Fibroblast of skin of right biceps (primary cell): Measurements from ENCODE around the gene MAGI1.
A peak's percentile ranks its signal among the peaks of the same experiment; 100 is the strongest.
"Not testable (repeated sequence)": the region's sequence is repeated elsewhere in the genome, so short reads cannot be mapped to it uniquely, and the experiment has no call there.

Experiments used
- DNase-seq: peaks from one replicate; pipeline ENCODE4 v3.0.0-alpha.2; 2013

The MAGI1 gene

GRCh38 chr3:65739901-65740541 lies 298.7 kb downstream of the MAGI1 start:
- DNase-seq = no peak

- no peak for DNase-seq
Observed at GRCh38 chr3:65734792-65735191, 303.9 kb downstream of the MAGI1 start.

GRCh38 chr3:65734382-65734781 lies 304.3 kb downstream of the MAGI1 start:
- DNase-seq = no peak

GRCh38 chr3:65733459-65733858 lies 305.3 kb downstream of the MAGI1 start:
- no peak for DNase-seq

- DNase-seq = peak; percentile 74
Observed at GRCh38 chr3:65732051-65732935, 306.4 kb downstream of the MAGI1 start.

- no peak for DNase-seq
Observed at GRCh38 chr3:65730449-65730848, 308.3 kb downstream of the MAGI1 start.

GRCh38 chr3:65729973-65730372 lies 308.7 kb downstream of the MAGI1 start:
- DNase-seq = peak; percentile 73

- DNase-seq = peak; percentile 78
Observed at GRCh38 chr3:65729555-65729954, 309.2 kb downstream of the MAGI1 start.

GRCh38 chr3:65728138-65728537 lies 310.6 kb downstream of the MAGI1 start:
- DNase-seq = no peak

GRCh38 chr3:65723985-65724384 lies 314.7 kb downstream of the MAGI1 start:
- DNase-seq = no peak

GRCh38 chr3:65723011-65723410 lies 315.7 kb downstream of the MAGI1 start:
- DNase-seq = no peak

GRCh38 chr3:65720989-65721737 lies 317.6 kb downstream of the MAGI1 start:
- no peak for DNase-seq

GRCh38 chr3:65719639-65720038 lies 319.1 kb downstream of the MAGI1 start:
- DNase-seq = not testable (repeated sequence)

- no peak for DNase-seq
Observed at GRCh38 chr3:65717676-65718346, 320.9 kb downstream of the MAGI1 start.

- no peak for DNase-seq
Observed at GRCh38 chr3:65716071-65716751, 322.5 kb downstream of the MAGI1 start.

GRCh38 chr3:65714134-65714533 lies 324.6 kb downstream of the MAGI1 start:
- DNase-seq = peak; percentile 60

- DNase-seq = peak; percentile 85
Observed at GRCh38 chr3:65713016-65713415, 325.7 kb downstream of the MAGI1 start.

- DNase-seq = peak; percentile 74
Observed at GRCh38 chr3:65712140-65712539, 326.6 kb downstream of the MAGI1 start.

GRCh38 chr3:65706776-65707568 lies 331.7 kb downstream of the MAGI1 start:
- DNase-seq = peak; percentile 34

- no peak for DNase-seq
Observed at GRCh38 chr3:65706301-65706700, 332.4 kb downstream of the MAGI1 start.

GRCh38 chr3:65703820-65704219 lies 334.9 kb downstream of the MAGI1 start:
- DNase-seq = no peak
